ENCODE measurements around the gene PARD3. TPM values are rescaled to one million over a fixed set of nuclear protein-coding genes. Genes with fewer than 3 reads are reported as not detected.

PARD3 gene
- total and polyA plus RNA-seq, 2 donors (not counting 3 experiments of a cell fraction or from before 2014, with no cell fraction given): 7.3 to 24.1 TPM

DNA sequence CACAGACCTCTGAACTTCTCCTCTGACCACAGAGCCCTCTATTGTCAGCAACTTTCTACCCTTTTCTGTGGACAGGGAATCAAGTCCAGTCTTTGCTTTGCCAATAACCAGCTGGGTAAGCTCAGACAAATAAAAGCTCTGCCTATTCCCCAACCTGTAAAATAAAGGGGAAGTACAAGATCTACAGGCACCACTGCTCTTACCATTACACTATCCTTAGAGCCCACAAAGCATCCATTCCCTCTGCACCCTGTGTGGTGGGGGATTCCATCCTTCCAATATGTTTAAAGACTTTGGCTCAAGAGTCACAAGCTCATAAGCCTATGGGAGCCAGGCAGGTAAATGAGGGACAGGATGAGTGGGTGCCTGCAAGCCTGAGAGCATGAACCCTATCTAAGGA, 88.2 kb downstream of the PARD3 start:
- no peak overlapping the region for H3K4me3 ChIP-seq (replicated peaks in 1 of 3; ENCODE audit: insufficient read depth in 1 of 3, low read depth in 1 of 3, low read length in 3 of 3)
- ChIA-PET CTCF (interaction anchor here (0.6 kb wide), 2 partner anchors 9 to 107 kb away, joined by 3 to 5 read pairs; no protein-coding TSS in a partner anchor), POLR2A (no interaction called here)
- no TSS peak for BruUV-seq (replicated peaks)
- H3K9me3 ChIP-seq (replicated peaks; ENCODE audit: control insufficient read depth, insufficient read depth, low read length): no peaks in the 10 kb centered on the region
- DNase-seq (ENCODE audit: low read depth, low spot score) (no peak), FAIRE-seq (no peak)
- no peaks in the 10 kb centered on the region for H3K9me1 ChIP-seq (replicated peaks; ENCODE audit: control insufficient read depth, extremely low read depth, insufficient read depth, low read length)
- no peaks in the 10 kb centered on the region for H3K36me3 ChIP-seq (ENCODE audit: control insufficient read depth in 2 of 2, extremely low read depth in 1 of 2, insufficient read depth in 2 of 2, low read length in 2 of 2)
- intact Hi-C loops (cut with micrococcal nuclease) (no loop called here), dilution Hi-C loops (cut with MboI; ENCODE audit: extremely low pct_ligation_motif_present, low sequenced_read_pairs) (no loop called here)
- no peak overlapping the region for H3K4me2 ChIP-seq (ENCODE audit: insufficient read depth, low read length)
- H3K27ac ChIP-seq (ENCODE audit: insufficient read depth, low read depth, low read length): no peak overlapping the region
- no peak for TF ChIP-seq JUN (IDR thresholded peaks at IDR 0.05; ENCODE audit: borderline replicate concordance, insufficient read depth, insufficient read length, low read depth)
- TF ChIP-seq GATA2 (IDR thresholded peaks at IDR 0.05; ENCODE audit: insufficient read depth, insufficient read length, low read depth, low read length): no peak
- TF ChIP-seq, protein P1, sequence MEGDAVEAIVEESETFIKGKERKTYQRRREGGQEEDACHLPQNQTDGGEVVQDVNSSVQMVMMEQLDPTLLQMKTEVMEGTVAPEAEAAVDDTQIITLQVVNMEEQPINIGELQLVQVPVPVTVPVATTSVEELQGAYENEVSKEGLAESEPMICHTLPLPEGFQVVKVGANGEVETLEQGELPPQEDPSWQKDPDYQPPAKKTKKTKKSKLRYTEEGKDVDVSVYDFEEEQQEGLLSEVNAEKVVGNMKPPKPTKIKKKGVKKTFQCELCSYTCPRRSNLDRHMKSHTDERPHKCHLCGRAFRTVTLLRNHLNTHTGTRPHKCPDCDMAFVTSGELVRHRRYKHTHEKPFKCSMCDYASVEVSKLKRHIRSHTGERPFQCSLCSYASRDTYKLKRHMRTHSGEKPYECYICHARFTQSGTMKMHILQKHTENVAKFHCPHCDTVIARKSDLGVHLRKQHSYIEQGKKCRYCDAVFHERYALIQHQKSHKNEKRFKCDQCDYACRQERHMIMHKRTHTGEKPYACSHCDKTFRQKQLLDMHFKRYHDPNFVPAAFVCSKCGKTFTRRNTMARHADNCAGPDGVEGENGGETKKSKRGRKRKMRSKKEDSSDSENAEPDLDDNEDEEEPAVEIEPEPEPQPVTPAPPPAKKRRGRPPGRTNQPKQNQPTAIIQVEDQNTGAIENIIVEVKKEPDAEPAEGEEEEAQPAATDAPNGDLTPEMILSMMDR (IDR thresholded peaks at IDR 0.05; ENCODE audit: extremely low read depth in 1 of 2, insufficient read depth in 1 of 2, low read depth in 1 of 2, low read length in 2 of 2): no peak
- TF ChIP-seq POLR2A (IDR thresholded peaks at IDR 0.05; ENCODE audit: low read depth, low read length): no peak
- TF ChIP-seq, protein P2, sequence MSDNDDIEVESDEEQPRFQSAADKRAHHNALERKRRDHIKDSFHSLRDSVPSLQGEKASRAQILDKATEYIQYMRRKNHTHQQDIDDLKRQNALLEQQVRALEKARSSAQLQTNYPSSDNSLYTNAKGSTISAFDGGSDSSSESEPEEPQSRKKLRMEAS (IDR thresholded peaks at IDR 0.05; ENCODE audit: insufficient read depth, insufficient read length): no peak
- TF ChIP-seq MYC (IDR thresholded peaks at IDR 0.05; ENCODE audit: low read depth, low read length): no peak
- no peak for TF ChIP-seq POLR2AphosphoS5 (IDR thresholded peaks at IDR 0.05; ENCODE audit: insufficient read depth, low read depth, low read length)
- TF ChIP-seq EZH2 (IDR thresholded peaks at IDR 0.05; ENCODE audit: borderline replicate concordance, low read depth, low read length, severe bottlenecking): no peak
- no peak for TF ChIP-seq FOS (IDR thresholded peaks at IDR 0.05; ENCODE audit: borderline replicate concordance, insufficient read depth, low read length)
- no peaks in the 10 kb centered on the region for H4K20me1 ChIP-seq (replicated peaks; ENCODE audit: control insufficient read depth, extremely low read depth, insufficient read depth, low read length)
- H3K9ac ChIP-seq (replicated peaks; ENCODE audit: extremely low read depth, insufficient read depth, low read length): no peak overlapping the region
- peaks cover 8% of the 10 kb centered on the region for H3K79me2 ChIP-seq (ENCODE audit: control insufficient read depth, insufficient read depth, low read length)
- H2AFZ ChIP-seq (ENCODE audit: low read depth, low read length): no peak overlapping the region
- no peaks in the 10 kb centered on the region for H3K27me3 ChIP-seq (ENCODE audit: control insufficient read depth in 2 of 2, insufficient read depth in 2 of 2, low read length in 2 of 2)
- peaks cover 10% of the 10 kb centered on the region for H3K4me1 ChIP-seq (ENCODE audit: control insufficient read depth, extremely low read depth, insufficient read depth, low read length)
